K562 (cell line): ENCODE data around the gene TMEM129.
A peak's percentile ranks its signal among the peaks of the same experiment; 100 is the strongest.

Experiments used
- E2F1 ChIP-seq: sonication (generic); formaldehyde crosslinking; IDR thresholded peaks from 2 replicates; pipeline ENCODE4 v1.8.1; 2023; ENCODE audit warnings: mild to moderate bottlenecking, missing genetic modification reagents, moderate library complexity
- GATAD2B ChIP-seq: fragments of 450-650 bp; IDR thresholded peaks from 2 replicates; pipeline ENCODE4 v1.6.1; 2017; ENCODE audit warnings: mild to moderate bottlenecking, borderline replicate concordance
- HNRNPL ChIP-seq: fragments of 200-400 bp; formaldehyde crosslinking; IDR thresholded peaks from 2 replicates; pipeline ENCODE4 v1.6.1; 2017; ENCODE audit warnings: low read depth, mild to moderate bottlenecking, low read length
- KDM1A ChIP-seq, 2 experiments: fragments of 450-650 bp; IDR thresholded peaks; 2 replicates each; pipeline ENCODE4 v1.6.1; 2016; ENCODE audit warnings: mild to moderate bottlenecking in 2 of 2
- KLF10 ChIP-seq: fragments of 250-450 bp; sonication (Bioruptor Pico); IDR thresholded peaks from 2 replicates; pipeline ENCODE4 v1.6.1; 2021; ENCODE audit warnings: matching md5 sums
- MEIS2 ChIP-seq: fragments of 450-650 bp; IDR thresholded peaks from 2 replicates; pipeline ENCODE4 v1.6.1; 2014; ENCODE audit warnings: mild to moderate bottlenecking; ENCODE audit not compliant: partially characterized antibody
- MYC ChIP-seq, 2 experiments: fragments of 250-450 bp in 1 of 2; sonication (Bioruptor Pico) in 1 of 2; IDR thresholded peaks; 2 replicates each; pipeline versions ENCODE4 v1.5.1 to v1.6.1; 2012 to 2021; ENCODE audit warnings: low read depth in 2 of 2, borderline replicate concordance in 1 of 2, improper control_type of control experiment in 1 of 2, low read length in 1 of 2, mild to moderate bottlenecking in 1 of 2, moderate library complexity in 1 of 2
- RAD21 ChIP-seq, 2 experiments: fragments of 250-450 bp in 1 of 2; fragments of 450-650 bp in 1 of 2; sonication (Bioruptor Pico) in 1 of 2; formaldehyde crosslinking in 1 of 2; IDR thresholded peaks in 1 of 2; conservative IDR thresholded peaks in 1 of 2; 2 replicates each; pipeline versions ENCODE4 v1.4.0 to v1.8.0; 2020 to 2022; ENCODE audit warnings: mild to moderate bottlenecking in 2 of 2, moderate library complexity in 1 of 2
- RBM22 ChIP-seq: fragments of 200-400 bp; formaldehyde crosslinking; IDR thresholded peaks from 2 replicates; pipeline ENCODE4 v1.6.1; 2018; ENCODE audit warnings: low read length, low read depth; ENCODE audit not compliant: poor library complexity, severe bottlenecking
- SMARCA4 ChIP-seq: fragments of 450-650 bp; IDR thresholded peaks from 2 replicates; pipeline ENCODE4 v1.6.1; 2016
- TAF1 ChIP-seq: IDR thresholded peaks from 2 replicates; pipeline ENCODE4 v1.6.1; 2011; ENCODE audit warnings: mild to moderate bottlenecking, low read length, moderate library complexity; ENCODE audit not compliant: insufficient read depth, control insufficient read depth, severe bottlenecking; ENCODE audit errors: extremely low read depth
- ZNF780A ChIP-seq: fragments of 250-450 bp; sonication (Bioruptor Pico); IDR thresholded peaks from 2 replicates; pipeline ENCODE4 v1.5.0; 2021; ENCODE audit warnings: mild to moderate bottlenecking
- TF ChIP-seq, protein P1 (sequence below): sonication (generic); formaldehyde crosslinking; IDR thresholded peaks from 2 replicates; pipeline ENCODE4 v1.8.1; 2023; ENCODE audit warnings: missing genetic modification reagents, mild to moderate bottlenecking, borderline replicate concordance
- TF ChIP-seq, protein P2 (sequence below), 3 experiments: IDR thresholded peaks in 2 of 3; conservative IDR thresholded peaks in 1 of 3; 2 replicates each; pipeline ENCODE4 v1.5.1; 2011 to 2012; ENCODE audit warnings: low read length in 3 of 3, mild to moderate bottlenecking in 3 of 3, control low read depth in 2 of 3, improper control_type of control experiment in 1 of 3, inconsistent platforms in 1 of 3, low read depth in 1 of 3, mixed read lengths in 1 of 3, moderate library complexity in 1 of 3; ENCODE audit not compliant: insufficient read depth in 2 of 3

GRCh38 chr4:1693131-1693896 lies 27.8 kb downstream of the TMEM129 start:
- TF ChIP-seq, protein P1, sequence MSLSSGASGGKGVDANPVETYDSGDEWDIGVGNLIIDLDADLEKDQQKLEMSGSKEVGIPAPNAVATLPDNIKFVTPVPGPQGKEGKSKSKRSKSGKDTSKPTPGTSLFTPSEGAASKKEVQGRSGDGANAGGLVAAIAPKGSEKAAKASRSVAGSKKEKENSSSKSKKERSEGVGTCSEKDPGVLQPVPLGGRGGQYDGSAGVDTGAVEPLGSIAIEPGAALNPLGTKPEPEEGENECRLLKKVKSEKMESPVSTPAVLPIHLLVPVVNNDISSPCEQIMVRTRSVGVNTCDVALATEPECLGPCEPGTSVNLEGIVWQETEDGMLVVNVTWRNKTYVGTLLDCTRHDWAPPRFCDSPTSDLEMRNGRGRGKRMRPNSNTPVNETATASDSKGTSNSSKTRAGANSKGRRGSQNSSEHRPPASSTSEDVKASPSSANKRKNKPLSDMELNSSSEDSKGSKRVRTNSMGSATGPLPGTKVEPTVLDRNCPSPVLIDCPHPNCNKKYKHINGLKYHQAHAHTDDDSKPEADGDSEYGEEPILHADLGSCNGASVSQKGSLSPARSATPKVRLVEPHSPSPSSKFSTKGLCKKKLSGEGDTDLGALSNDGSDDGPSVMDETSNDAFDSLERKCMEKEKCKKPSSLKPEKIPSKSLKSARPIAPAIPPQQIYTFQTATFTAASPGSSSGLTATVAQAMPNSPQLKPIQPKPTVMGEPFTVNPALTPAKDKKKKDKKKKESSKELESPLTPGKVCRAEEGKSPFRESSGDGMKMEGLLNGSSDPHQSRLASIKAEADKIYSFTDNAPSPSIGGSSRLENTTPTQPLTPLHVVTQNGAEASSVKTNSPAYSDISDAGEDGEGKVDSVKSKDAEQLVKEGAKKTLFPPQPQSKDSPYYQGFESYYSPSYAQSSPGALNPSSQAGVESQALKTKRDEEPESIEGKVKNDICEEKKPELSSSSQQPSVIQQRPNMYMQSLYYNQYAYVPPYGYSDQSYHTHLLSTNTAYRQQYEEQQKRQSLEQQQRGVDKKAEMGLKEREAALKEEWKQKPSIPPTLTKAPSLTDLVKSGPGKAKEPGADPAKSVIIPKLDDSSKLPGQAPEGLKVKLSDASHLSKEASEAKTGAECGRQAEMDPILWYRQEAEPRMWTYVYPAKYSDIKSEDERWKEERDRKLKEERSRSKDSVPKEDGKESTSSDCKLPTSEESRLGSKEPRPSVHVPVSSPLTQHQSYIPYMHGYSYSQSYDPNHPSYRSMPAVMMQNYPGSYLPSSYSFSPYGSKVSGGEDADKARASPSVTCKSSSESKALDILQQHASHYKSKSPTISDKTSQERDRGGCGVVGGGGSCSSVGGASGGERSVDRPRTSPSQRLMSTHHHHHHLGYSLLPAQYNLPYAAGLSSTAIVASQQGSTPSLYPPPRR (CRISPR knock-in tag), result no peak
- TF ChIP-seq ZNF780A (no peak), E2F1 (CRISPR knock-in tag) (no peak), RBM22 (no peak), HNRNPL (no peak), MYC (IDR thresholded peaks at IDR 0.05; ENCODE audit: low read depth, low read length) (no peak), MYC (CRISPR knock-in tag; IDR thresholded peaks at IDR 0.05; ENCODE audit: borderline replicate concordance, low read depth) (no peak), RAD21 (CRISPR knock-in tag; conservative IDR thresholded peaks at IDR 0.05 in 1 of 2, IDR thresholded peaks at IDR 0.05 in 1 of 2) (peak; percentile 60 to 70), TAF1 (no peak), KDM1A (IDR thresholded peaks at IDR 0.05) (no peak), MEIS2 (no peak), GATAD2B (no peak), KLF10 (CRISPR knock-in tag) (no peak), SMARCA4 (no peak)
- TF ChIP-seq, protein P2, sequence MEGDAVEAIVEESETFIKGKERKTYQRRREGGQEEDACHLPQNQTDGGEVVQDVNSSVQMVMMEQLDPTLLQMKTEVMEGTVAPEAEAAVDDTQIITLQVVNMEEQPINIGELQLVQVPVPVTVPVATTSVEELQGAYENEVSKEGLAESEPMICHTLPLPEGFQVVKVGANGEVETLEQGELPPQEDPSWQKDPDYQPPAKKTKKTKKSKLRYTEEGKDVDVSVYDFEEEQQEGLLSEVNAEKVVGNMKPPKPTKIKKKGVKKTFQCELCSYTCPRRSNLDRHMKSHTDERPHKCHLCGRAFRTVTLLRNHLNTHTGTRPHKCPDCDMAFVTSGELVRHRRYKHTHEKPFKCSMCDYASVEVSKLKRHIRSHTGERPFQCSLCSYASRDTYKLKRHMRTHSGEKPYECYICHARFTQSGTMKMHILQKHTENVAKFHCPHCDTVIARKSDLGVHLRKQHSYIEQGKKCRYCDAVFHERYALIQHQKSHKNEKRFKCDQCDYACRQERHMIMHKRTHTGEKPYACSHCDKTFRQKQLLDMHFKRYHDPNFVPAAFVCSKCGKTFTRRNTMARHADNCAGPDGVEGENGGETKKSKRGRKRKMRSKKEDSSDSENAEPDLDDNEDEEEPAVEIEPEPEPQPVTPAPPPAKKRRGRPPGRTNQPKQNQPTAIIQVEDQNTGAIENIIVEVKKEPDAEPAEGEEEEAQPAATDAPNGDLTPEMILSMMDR (IDR thresholded peaks at IDR 0.05 in 2 of 3, conservative IDR thresholded peaks at IDR 0.05 in 1 of 3; ENCODE audit: insufficient read depth in 2 of 3, low read depth in 1 of 3, low read length in 3 of 3), result peak; percentile 81 to 97 (median 85)
